ENCODE results near the gene WBP11. TPM values are rescaled to one million over a fixed set of nuclear protein-coding genes. Genes with fewer than 3 reads are reported as not detected.

Gene WBP11
- total and polyA plus RNA-seq, 2 of the 13 experiments (the other 11 are each of a cell fraction or from before 2014, with no cell fraction given), result 7.6 to 31.0 TPM

DNA sequence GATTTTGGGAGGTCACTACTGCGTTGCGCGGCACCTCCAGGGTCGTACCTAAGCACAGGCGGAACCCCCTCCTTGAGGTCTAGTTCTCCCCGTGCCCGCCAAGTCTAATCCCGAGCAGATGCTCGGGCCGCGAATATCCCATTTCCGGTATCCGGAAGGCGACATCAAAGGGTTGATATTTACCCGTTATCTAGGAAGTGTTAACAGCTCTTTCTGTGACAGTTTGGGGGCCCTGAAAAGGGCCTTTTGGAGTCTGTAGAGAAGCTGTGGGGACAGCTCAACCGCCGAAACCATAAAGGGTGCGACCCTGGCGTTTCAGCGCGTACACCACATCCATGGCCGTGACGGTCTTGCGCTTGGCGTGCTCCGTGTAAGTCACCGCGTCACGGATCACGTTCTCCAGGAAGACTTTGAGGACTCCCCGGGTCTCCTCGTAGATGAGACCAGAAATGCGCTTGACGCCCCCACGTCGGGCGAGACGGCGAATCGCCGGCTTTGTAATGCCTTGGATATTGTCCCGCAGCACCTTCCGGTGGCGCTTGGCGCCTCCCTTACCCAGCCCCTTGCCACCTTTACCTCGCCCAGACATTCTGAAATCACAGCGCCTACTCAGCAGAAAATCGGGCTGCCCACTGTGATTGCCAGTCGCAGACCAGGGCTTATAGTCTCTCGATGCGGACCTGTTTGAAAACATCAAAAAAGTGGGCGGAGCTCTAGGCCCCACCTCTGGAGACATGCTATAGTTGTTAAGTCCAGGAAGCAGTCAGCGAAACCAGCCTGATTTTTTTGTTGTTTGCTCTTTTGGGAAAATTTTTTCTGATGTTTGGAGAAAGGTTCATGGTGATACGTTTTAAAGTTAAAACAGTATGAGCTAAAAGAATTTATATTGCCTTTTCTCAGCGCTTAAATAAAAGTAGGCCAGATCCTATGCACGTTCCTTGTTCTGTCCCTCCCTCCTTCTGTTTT, 32.5 kb downstream of the WBP11 start (continued):
- TF ChIP-seq SRSF1 (optimal IDR thresholded peaks at IDR 0.05; ENCODE audit: low read depth, low read length) (peak; percentile 12), ELF1 (CRISPR knock-in tag; IDR thresholded peaks at IDR 0.05) (peak; percentile 53), CCDC6 (CRISPR knock-in tag; IDR thresholded peaks at IDR 0.05) (peak; percentile 73; the same call in 1 of the 2 replicates), ZNF136 (CRISPR knock-in tag; IDR thresholded peaks at IDR 0.05; ENCODE audit: low read depth) (peak; percentile 79; the same call in 1 of the 2 replicates), GATAD1 (CRISPR knock-in tag; IDR thresholded peaks at IDR 0.05) (peak; percentile 80), TEAD3 (CRISPR knock-in tag; optimal IDR thresholded peaks at IDR 0.05; ENCODE audit: borderline replicate concordance) (peak; percentile 22), ZNF350 (CRISPR knock-in tag; IDR thresholded peaks at IDR 0.05; ENCODE audit: borderline replicate concordance, low read depth) (peak; percentile 66), ZNF562 (CRISPR knock-in tag; IDR thresholded peaks at IDR 0.05; ENCODE audit: borderline replicate concordance) (no peak), MTA3 (CRISPR knock-in tag; IDR thresholded peaks at IDR 0.05) (no peak), KAT8 (CRISPR knock-in tag; IDR thresholded peaks at IDR 0.05) (peak; percentile 72), NFIB (CRISPR knock-in tag; IDR thresholded peaks at IDR 0.05; ENCODE audit: borderline replicate concordance) (no peak), RFXAP (CRISPR knock-in tag; IDR thresholded peaks at IDR 0.05; ENCODE audit: borderline replicate concordance) (peak; percentile 58), ZNF317 (CRISPR knock-in tag; IDR thresholded peaks at IDR 0.05) (peak; percentile 15; the same call in 1 of the 2 replicates), RAD21 (CRISPR knock-in tag; IDR thresholded peaks at IDR 0.05) (0 out of 2 replicates have a peak, but pooled peaks have one; percentile 11), MIER2 (CRISPR knock-in tag; IDR thresholded peaks at IDR 0.05) (no peak), ERF (CRISPR knock-in tag; IDR thresholded peaks at IDR 0.05) (peak; percentile 52; the same call in 1 of the 2 replicates), ZNF329 (CRISPR knock-in tag; IDR thresholded peaks at IDR 0.05; ENCODE audit: low read depth) (peak; percentile 17; the same call in 1 of the 2 replicates), ONECUT2 (CRISPR knock-in tag; IDR thresholded peaks at IDR 0.05) (0 out of 2 replicates have a peak, but pooled peaks have one; percentile 34)
- TF ChIP-seq, protein P1, sequence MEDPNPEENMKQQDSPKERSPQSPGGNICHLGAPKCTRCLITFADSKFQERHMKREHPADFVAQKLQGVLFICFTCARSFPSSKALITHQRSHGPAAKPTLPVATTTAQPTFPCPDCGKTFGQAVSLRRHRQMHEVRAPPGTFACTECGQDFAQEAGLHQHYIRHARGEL (CRISPR knock-in tag; IDR thresholded peaks at IDR 0.05), result 0 out of 2 replicates have a peak, but pooled peaks have one; percentile 38
- TF ChIP-seq, protein P2, sequence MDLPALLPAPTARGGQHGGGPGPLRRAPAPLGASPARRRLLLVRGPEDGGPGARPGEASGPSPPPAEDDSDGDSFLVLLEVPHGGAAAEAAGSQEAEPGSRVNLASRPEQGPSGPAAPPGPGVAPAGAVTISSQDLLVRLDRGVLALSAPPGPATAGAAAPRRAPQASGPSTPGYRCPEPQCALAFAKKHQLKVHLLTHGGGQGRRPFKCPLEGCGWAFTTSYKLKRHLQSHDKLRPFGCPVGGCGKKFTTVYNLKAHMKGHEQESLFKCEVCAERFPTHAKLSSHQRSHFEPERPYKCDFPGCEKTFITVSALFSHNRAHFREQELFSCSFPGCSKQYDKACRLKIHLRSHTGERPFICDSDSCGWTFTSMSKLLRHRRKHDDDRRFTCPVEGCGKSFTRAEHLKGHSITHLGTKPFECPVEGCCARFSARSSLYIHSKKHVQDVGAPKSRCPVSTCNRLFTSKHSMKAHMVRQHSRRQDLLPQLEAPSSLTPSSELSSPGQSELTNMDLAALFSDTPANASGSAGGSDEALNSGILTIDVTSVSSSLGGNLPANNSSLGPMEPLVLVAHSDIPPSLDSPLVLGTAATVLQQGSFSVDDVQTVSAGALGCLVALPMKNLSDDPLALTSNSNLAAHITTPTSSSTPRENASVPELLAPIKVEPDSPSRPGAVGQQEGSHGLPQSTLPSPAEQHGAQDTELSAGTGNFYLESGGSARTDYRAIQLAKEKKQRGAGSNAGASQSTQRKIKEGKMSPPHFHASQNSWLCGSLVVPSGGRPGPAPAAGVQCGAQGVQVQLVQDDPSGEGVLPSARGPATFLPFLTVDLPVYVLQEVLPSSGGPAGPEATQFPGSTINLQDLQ (CRISPR knock-in tag; IDR thresholded peaks at IDR 0.05), result peak; percentile 11; the same call in 1 of the 2 replicates
- TF ChIP-seq, protein P3, sequence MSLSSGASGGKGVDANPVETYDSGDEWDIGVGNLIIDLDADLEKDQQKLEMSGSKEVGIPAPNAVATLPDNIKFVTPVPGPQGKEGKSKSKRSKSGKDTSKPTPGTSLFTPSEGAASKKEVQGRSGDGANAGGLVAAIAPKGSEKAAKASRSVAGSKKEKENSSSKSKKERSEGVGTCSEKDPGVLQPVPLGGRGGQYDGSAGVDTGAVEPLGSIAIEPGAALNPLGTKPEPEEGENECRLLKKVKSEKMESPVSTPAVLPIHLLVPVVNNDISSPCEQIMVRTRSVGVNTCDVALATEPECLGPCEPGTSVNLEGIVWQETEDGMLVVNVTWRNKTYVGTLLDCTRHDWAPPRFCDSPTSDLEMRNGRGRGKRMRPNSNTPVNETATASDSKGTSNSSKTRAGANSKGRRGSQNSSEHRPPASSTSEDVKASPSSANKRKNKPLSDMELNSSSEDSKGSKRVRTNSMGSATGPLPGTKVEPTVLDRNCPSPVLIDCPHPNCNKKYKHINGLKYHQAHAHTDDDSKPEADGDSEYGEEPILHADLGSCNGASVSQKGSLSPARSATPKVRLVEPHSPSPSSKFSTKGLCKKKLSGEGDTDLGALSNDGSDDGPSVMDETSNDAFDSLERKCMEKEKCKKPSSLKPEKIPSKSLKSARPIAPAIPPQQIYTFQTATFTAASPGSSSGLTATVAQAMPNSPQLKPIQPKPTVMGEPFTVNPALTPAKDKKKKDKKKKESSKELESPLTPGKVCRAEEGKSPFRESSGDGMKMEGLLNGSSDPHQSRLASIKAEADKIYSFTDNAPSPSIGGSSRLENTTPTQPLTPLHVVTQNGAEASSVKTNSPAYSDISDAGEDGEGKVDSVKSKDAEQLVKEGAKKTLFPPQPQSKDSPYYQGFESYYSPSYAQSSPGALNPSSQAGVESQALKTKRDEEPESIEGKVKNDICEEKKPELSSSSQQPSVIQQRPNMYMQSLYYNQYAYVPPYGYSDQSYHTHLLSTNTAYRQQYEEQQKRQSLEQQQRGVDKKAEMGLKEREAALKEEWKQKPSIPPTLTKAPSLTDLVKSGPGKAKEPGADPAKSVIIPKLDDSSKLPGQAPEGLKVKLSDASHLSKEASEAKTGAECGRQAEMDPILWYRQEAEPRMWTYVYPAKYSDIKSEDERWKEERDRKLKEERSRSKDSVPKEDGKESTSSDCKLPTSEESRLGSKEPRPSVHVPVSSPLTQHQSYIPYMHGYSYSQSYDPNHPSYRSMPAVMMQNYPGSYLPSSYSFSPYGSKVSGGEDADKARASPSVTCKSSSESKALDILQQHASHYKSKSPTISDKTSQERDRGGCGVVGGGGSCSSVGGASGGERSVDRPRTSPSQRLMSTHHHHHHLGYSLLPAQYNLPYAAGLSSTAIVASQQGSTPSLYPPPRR (CRISPR knock-in tag; IDR thresholded peaks at IDR 0.05; ENCODE audit: borderline replicate concordance), result peak; percentile 51; the same call in 1 of the 2 replicates
